K562 (cell line): ENCODE data around the gene DPRX. TPM values are rescaled to one million over a fixed set of nuclear protein-coding genes. Genes with fewer than 3 reads are reported as not detected.

ENCODE experiments used
- ATAC-seq: fragments of 200-7000 bp; cut with Tn5 transposase; 3 replicates; pipeline ENCODE4 v1.9.1; 2020; ENCODE audit warnings: moderate library complexity
- BruUV-seq: library from RNA; stranded (reverse); fragments of 400-500 nt; replicated peaks from 2 replicates; lab custom pipeline; 2021; lab: Mats Ljungman, UMichigan
- CTCF ChIA-PET: fragments of 300-600 bp; formaldehyde crosslinking; extraction: SDS; loops from one replicate; lab custom pipeline; 2021; ENCODE audit warnings: low intra/inter-chr PET ratio; lab: Yijun Ruan, JAX
- POLR2A ChIA-PET: fragments of 300-600, 350-650 bp; sonication (Branson Sonifier 250); formaldehyde crosslinking; extraction: SDS; loops from one replicate; lab custom pipeline; 2021; ENCODE audit warnings: antibody characterized with exemption, inconsistent platforms; lab: Yijun Ruan, JAX
- DNase-seq, 4 experiments: peaks; one replicate each; pipeline versions ENCODE4 v3.0.0 to v3.0.0-alpha.2; 2011 to 2018; ENCODE audit warnings: low spot score in 3 of 4, mixed read lengths in 3 of 4; ENCODE audit errors: extremely low read depth in 1 of 4
- FAIRE-seq: peaks from 2 replicates; lab custom pipeline; 2011; peaks lifted over from hg19 to GRCh38; lab: Jason Lieb, UNC
- H2AFZ ChIP-seq: 2 replicates; pipeline ENCODE4 v1.6.0; 2011; ENCODE audit warnings: low read depth, low read length, control low read depth, inconsistent platforms
- H3K27ac ChIP-seq: fragments of 200-600 bp; 3 replicates; pipeline ENCODE4 v1.8.0; 2011; ENCODE audit warnings: low read depth, mild to moderate bottlenecking, control low read depth, inconsistent platforms, low read length, moderate library complexity, mixed read lengths; ENCODE audit errors: extremely low read depth
- H3K27me3 ChIP-seq, 2 experiments: fragments of 300-600 bp in 1 of 2; 2 replicates in 1 of 2; 3 replicates in 1 of 2; pipeline versions ENCODE4 v1.6.0 to v1.8.0; 2011; ENCODE audit warnings: inconsistent platforms in 2 of 2, low read length in 2 of 2, mild to moderate bottlenecking in 1 of 2, mixed read lengths in 1 of 2, moderate library complexity in 1 of 2; ENCODE audit not compliant: control insufficient read depth in 2 of 2, insufficient read depth in 2 of 2
- H3K36me3 ChIP-seq: fragments of 300-600 bp; 3 replicates; pipeline ENCODE4 v1.8.0; 2011; ENCODE audit warnings: mild to moderate bottlenecking, low read length, inconsistent platforms; ENCODE audit not compliant: control insufficient read depth, insufficient read depth
- H3K4me1 ChIP-seq, 2 experiments: fragments of 200-600 bp in 1 of 2; replicated peaks in 1 of 2; 2 replicates in 1 of 2; 3 replicates in 1 of 2; pipeline versions ENCODE4 v1.5.1 to v1.8.0; 2011; ENCODE audit warnings: inconsistent platforms in 2 of 2, low read length in 2 of 2, mild to moderate bottlenecking in 1 of 2, mixed read lengths in 1 of 2, moderate library complexity in 1 of 2; ENCODE audit not compliant: control insufficient read depth in 2 of 2, insufficient read depth in 2 of 2
- H3K4me2 ChIP-seq: 2 replicates; pipeline ENCODE4 v1.6.1; 2011; ENCODE audit warnings: low read length, control low read depth, inconsistent platforms, mixed read lengths; ENCODE audit not compliant: insufficient read depth
- H3K4me3 ChIP-seq: fragments of 200-600 bp; sonication (generic), shearing (Covaris generic); 2 replicates; pipeline ENCODE4 v1.5.1; 2016; ENCODE audit warnings: control low read depth, inconsistent platforms
- H3K79me2 ChIP-seq: fragments of 200-600 bp; 3 replicates; pipeline ENCODE4 v1.8.0; 2011; ENCODE audit warnings: low read length, inconsistent platforms; ENCODE audit not compliant: control insufficient read depth, insufficient read depth
- H3K9ac ChIP-seq, 2 experiments: 2 replicates each; pipeline versions ENCODE4 v1.6.0 to v1.6.1; 2011; ENCODE audit warnings: low read depth in 2 of 2, low read length in 2 of 2, control low read depth in 1 of 2, inconsistent platforms in 1 of 2, mild to moderate bottlenecking in 1 of 2, mixed read lengths in 1 of 2; ENCODE audit not compliant: insufficient read depth in 1 of 2
- H3K9me1 ChIP-seq: one replicate; pipeline ENCODE4 v1.6.0; 2011; ENCODE audit warnings: inconsistent platforms, mild to moderate bottlenecking, low read length, moderate library complexity; ENCODE audit not compliant: control insufficient read depth, insufficient read depth
- H3K9me3 ChIP-seq: replicated peaks from 2 replicates; pipeline ENCODE4 v1.5.1; 2011; ENCODE audit warnings: low read depth, low read length, inconsistent platforms; ENCODE audit not compliant: control insufficient read depth, insufficient read depth
- H4K20me1 ChIP-seq: replicated peaks from 2 replicates; pipeline ENCODE4 v1.6.1; 2011; ENCODE audit warnings: low read length, inconsistent platforms, mixed read lengths; ENCODE audit not compliant: control insufficient read depth, insufficient read depth
- FOXM1 ChIP-seq, 2 experiments: fragments of 450-650 bp in 1 of 2; sonication (generic) in 1 of 2; formaldehyde crosslinking in 1 of 2; IDR thresholded peaks; 2 replicates each; pipeline versions ENCODE4 v1.6.1 to v1.9.0; 2017 to 2022; ENCODE audit warnings: low read depth in 2 of 2, mild to moderate bottlenecking in 2 of 2, missing genetic modification reagents in 1 of 2, moderate library complexity in 1 of 2
- FOXP4 ChIP-seq: sonication (generic); formaldehyde crosslinking; IDR thresholded peaks from 2 replicates; pipeline ENCODE4 v1.8.0; 2022; ENCODE audit warnings: mild to moderate bottlenecking, missing genetic modification reagents, borderline replicate concordance
- WGBS: fragments of 100-300 bp; shearing (Covaris generic); methylation state at CpG from one replicate; pipeline ENCODE4 v1.1.6; 2016; ENCODE audit warnings: low coverage, mixed read lengths; ENCODE audit not compliant: insufficient coverage; ENCODE audit errors: missing lambda C conversion rate; 5-methylcytosine and 5-hydroxymethylcytosine counted together
- in situ Hi-C: fragments of 300-500 bp; cut with MboI; formaldehyde crosslinking; loops from 4 replicates; pipeline ENCODE4 v1.15.0; 2018; ENCODE audit warnings: inconsistent platforms, mixed read lengths
- intact Hi-C: fragments of 100-400 bp; cut with micrococcal nuclease; formaldehyde crosslinking; loops from 2 replicates; pipeline ENCODE4 v1.14.2; 2022
- polyA plus RNA-seq, 8 experiments: library from polyadenylated mRNA; depleted of rRNA in 4 of 8; stranded (reverse) in 5 of 8; unstranded in 3 of 8; fragments of >200 nt; fragmentation: Nextera tagmentation in 2 of 8; fragmentation: Illumina TruSeq in 1 of 8; extraction: Ambion mirVana in 2 of 8; extraction: Trizol in 1 of 8; gene quantifications; 2 replicates each; pipeline versions ENCODE4 v1.2.1 to v1.2.3, GENCODE V29; 2011 to 2014; ENCODE audit warnings: inconsistent platforms in 1 of 8, missing spikeins in 1 of 8
- total RNA-seq, 7 experiments: library from RNA; depleted of rRNA in 6 of 7; stranded (reverse); fragments of >200 nt in 6 of 7; fragmentation: Illumina TruSeq in 2 of 7; extraction: Trizol in 2 of 7; gene quantifications; 2 replicates each; pipeline versions ENCODE4 v1.2.1 to v1.2.3, GENCODE V29; 2011 to 2021; ENCODE audit warnings: low replicate concordance in 1 of 7

DPRX gene
- total and polyA plus RNA-seq, 9 of the 15 experiments (the other 6 are each of a cell fraction or from before 2014, with no cell fraction given): not detected

DNA sequence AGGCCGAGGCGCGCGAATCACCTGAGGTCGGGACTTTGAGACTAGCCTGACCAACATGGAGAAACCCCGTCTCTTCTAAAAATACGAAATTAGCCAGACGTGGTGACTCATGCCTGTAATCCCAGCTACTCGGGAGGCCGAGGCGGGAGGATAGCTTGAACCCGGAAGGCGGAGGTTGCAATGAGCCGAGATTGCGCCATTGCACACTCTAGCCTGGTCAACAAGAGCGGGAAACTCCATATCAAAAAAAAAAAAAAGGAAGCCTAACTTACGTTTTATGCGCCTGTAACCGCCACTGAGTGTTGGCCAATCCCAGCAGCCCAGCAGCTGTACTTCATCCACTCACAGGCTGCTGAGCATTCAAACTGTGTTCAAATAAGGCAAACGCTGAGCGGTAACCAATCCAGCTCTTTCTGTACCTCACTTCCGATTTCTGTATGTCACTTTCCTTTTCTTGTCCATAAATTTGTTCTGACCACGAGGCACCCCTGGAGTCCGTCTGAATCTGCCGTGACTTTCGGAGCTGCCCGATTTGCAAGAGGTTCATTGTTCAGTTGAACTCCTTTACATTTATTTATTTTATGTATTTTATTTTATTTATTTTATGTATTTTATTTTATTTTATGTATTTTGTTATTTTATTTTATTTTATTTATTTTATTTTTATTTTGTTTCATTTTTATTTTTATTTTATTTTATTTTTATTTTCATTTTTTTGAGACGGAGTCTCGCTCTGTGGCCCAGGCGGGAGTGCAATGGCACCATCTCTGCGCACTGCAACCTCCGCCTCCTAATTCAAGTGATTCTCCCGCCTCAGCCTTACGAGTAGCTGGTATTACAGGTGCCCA is 18.2 kb downstream of the DPRX start:
- Histone ChIP-seq H3K27ac (no peak overlapping the region), H3K36me3 (no peaks in the 10 kb centered on the region), H3K4me1 (no peaks in the 10 kb centered on the region), H3K9me3 (no peaks in the 10 kb centered on the region; the same call in 1 of the 2 replicates), H3K27me3 (peaks cover 0 to 4% of the 10 kb centered on the region in 2 experiments; a peak in 2 of 5 replicates), H3K9me1 (no peaks in the 10 kb centered on the region), H3K4me2 (no peak overlapping the region), H3K79me2 (no peaks in the 10 kb centered on the region), H2AFZ (no peak overlapping the region), H3K4me3 (no peak overlapping the region), H3K9ac (no peak overlapping the region), H4K20me1 (no peaks in the 10 kb centered on the region)
- no peak for DNase-seq
- in situ Hi-C loops: no loop called here
- ChIA-PET POLR2A (no interaction called here), CTCF (no interaction called here)
- no peak for FAIRE-seq
- intact Hi-C loops: no loop called here
- ATAC-seq: no peak
- 10% methylated on average over 34 of the region's 34 CpGs for WGBS
- TF ChIP-seq FOXM1 (IDR thresholded peaks at IDR 0.05; ENCODE audit: low read depth) (peak; percentile 62), FOXM1 (CRISPR knock-in tag; IDR thresholded peaks at IDR 0.05; ENCODE audit: low read depth) (no peak), FOXP4 (CRISPR knock-in tag) (no peak)
- no TSS peak for BruUV-seq
